OCI-LY3 (cell line): ENCODE results near the gene TMEM239.

Source experiments
- H2AFZ ChIP-seq: fragments of 200-600, 300-600 bp; shearing (Covaris generic); 2 replicates; pipeline ENCODE4 v1.6.0; 2014; ENCODE audit warnings: antibody characterized with exemption, low read depth, low read length
- H3K27ac ChIP-seq: fragments of 200-600, 300-600 bp; sonication (generic); 2 replicates; pipeline ENCODE4 v1.5.1; 2014; ENCODE audit warnings: mild to moderate bottlenecking, low read length, moderate library complexity, mixed read lengths
- H3K27me3 ChIP-seq: fragments of 200-600, 300-600 bp; sonication (generic); 2 replicates; pipeline ENCODE4 v1.6.1; 2014; ENCODE audit warnings: low read depth, low read length, mixed read lengths
- H3K36me3 ChIP-seq: fragments of 200-600, 300-600 bp; sonication (generic); replicated peaks from 2 replicates; pipeline ENCODE3; 2014; ENCODE audit warnings: low read depth, low read length, mixed read lengths
- H3K4me1 ChIP-seq: fragments of 300-600, 200-600 bp; sonication (generic); 2 replicates; pipeline ENCODE4 v1.6.1; 2014; ENCODE audit warnings: low read length, mixed read lengths
- H3K4me2 ChIP-seq: fragments of 200-600, 300-600 bp; sonication (generic); 2 replicates; pipeline ENCODE4 v1.6.1; 2014; ENCODE audit warnings: low read length, mixed read lengths
- H3K4me3 ChIP-seq: fragments of 300-600, 200-600 bp; sonication (generic); 2 replicates; pipeline ENCODE4 v1.5.1; 2014; ENCODE audit warnings: antibody characterized with exemption, mild to moderate bottlenecking, low read length, moderate library complexity
- H3K79me2 ChIP-seq: fragments of 300-600, 200-600 bp; shearing (Covaris generic); 2 replicates; pipeline ENCODE4 v1.6.1; 2014; ENCODE audit warnings: mild to moderate bottlenecking, low read length, mixed read lengths
- H3K9ac ChIP-seq: fragments of 300-600, 200-600 bp; shearing (Covaris generic); 2 replicates; pipeline ENCODE4 v1.6.0; 2014; ENCODE audit warnings: mild to moderate bottlenecking, low read length, moderate library complexity
- H3K9me3 ChIP-seq: fragments of 200-600, 300-600 bp; shearing (Covaris generic); 2 replicates; pipeline ENCODE4 v1.6.1; 2014; ENCODE audit warnings: low read length, mixed read lengths; ENCODE audit not compliant: insufficient read depth
- H4K20me1 ChIP-seq: fragments of 200-600, 300-600 bp; sonication (generic); 2 replicates; pipeline ENCODE4 v1.6.1; 2016; ENCODE audit warnings: low read length, mixed read lengths; ENCODE audit not compliant: insufficient read depth
- CTCF ChIP-seq: fragments of 200-600, 300-600 bp; sonication (generic); IDR thresholded peaks from 2 replicates; pipeline ENCODE4 v1.5.1; 2014; ENCODE audit warnings: antibody characterized with exemption, low read length, low read depth
- EZH2phosphoT487 ChIP-seq: fragments of 200-600 bp; shearing (Covaris generic); IDR thresholded peaks from 2 replicates; pipeline ENCODE4 v1.6.1; 2018; ENCODE audit warnings: antibody characterized with exemption, mixed run types, low read depth

Gene TMEM239

GRCh38 chr20:2847802-2848201 is 31.6 kb downstream of the TMEM239 start:
- no peaks in the 10 kb centered on the region for H3K79me2 ChIP-seq
- no peak overlapping the region for H3K9ac ChIP-seq
- no peak overlapping the region for H3K27ac ChIP-seq
- H3K4me2 ChIP-seq, result no peak overlapping the region
- H3K4me1 ChIP-seq, result no peaks in the 10 kb centered on the region
- H3K36me3 ChIP-seq, result no peaks in the 10 kb centered on the region
- H3K9me3 ChIP-seq, result no peaks in the 10 kb centered on the region
- no peak for TF ChIP-seq EZH2phosphoT487
- TF ChIP-seq CTCF, result no peak
- H3K27me3 ChIP-seq, result no peaks in the 10 kb centered on the region
- no peak overlapping the region for H3K4me3 ChIP-seq
- no peaks in the 10 kb centered on the region for H4K20me1 ChIP-seq
- no peak overlapping the region for H2AFZ ChIP-seq

DNA sequence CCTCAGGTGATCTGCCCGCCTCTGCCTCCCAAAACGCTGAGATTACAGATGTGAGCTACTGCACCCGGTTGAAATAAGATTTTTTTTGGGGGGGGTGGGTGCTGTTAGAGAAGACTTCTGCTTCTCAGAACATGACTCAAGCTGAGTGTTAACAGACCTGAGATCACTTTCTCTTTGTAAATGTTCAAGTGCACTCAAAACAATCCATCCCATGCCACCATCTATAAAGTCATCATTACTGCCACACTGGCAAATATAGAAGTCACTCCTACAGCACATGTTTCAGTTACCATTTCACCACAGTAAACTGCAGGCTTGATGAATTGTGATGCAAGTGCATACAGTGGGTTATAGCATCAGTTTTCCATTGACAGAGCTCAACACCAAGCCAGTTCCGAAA is 33.4 kb downstream of the TMEM239 start:
- Histone ChIP-seq H3K27me3 (no peaks in the 10 kb centered on the region), H3K9ac (no peak overlapping the region), H2AFZ (no peak overlapping the region), H4K20me1 (no peaks in the 10 kb centered on the region), H3K4me1 (no peaks in the 10 kb centered on the region), H3K36me3 (no peaks in the 10 kb centered on the region), H3K79me2 (no peaks in the 10 kb centered on the region), H3K9me3 (no peaks in the 10 kb centered on the region), H3K4me2 (no peak overlapping the region), H3K4me3 (no peak overlapping the region), H3K27ac (no peak overlapping the region)
- no peak for TF ChIP-seq EZH2phosphoT487
- no peak for TF ChIP-seq CTCF

DNA sequence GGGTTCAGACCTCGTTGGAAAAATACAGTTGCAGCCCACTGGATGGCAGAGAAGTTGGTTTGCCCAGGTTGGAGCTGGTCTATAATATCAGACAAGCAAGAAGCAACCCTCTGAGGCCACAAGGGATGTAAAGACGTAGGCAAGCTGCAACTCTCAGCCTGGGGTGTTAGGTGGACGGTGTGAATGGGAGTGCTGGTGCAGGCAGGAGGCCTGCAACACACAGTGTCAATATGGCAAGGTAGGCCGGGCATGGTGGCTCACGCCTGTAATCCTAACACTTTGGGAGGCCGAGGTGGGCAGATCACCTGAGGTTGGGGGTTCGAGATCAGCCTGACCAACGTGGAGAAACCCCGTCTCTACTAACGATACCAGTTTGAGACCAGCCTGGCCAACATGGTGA is 34.9 kb downstream of the TMEM239 start:
- Histone ChIP-seq H3K4me2 (no peak overlapping the region), H3K4me1 (no peaks in the 10 kb centered on the region), H3K4me3 (no peak overlapping the region), H3K27me3 (no peaks in the 10 kb centered on the region), H3K9me3 (no peaks in the 10 kb centered on the region), H3K36me3 (no peaks in the 10 kb centered on the region), H4K20me1 (0 out of 2 replicates have a peak, but pooled peaks cover 2% of the 10 kb centered on the region), H2AFZ (no peak overlapping the region), H3K27ac (no peak overlapping the region), H3K9ac (no peak overlapping the region), H3K79me2 (no peaks in the 10 kb centered on the region)
- TF ChIP-seq CTCF (no peak), EZH2phosphoT487 (no peak)

DNA sequence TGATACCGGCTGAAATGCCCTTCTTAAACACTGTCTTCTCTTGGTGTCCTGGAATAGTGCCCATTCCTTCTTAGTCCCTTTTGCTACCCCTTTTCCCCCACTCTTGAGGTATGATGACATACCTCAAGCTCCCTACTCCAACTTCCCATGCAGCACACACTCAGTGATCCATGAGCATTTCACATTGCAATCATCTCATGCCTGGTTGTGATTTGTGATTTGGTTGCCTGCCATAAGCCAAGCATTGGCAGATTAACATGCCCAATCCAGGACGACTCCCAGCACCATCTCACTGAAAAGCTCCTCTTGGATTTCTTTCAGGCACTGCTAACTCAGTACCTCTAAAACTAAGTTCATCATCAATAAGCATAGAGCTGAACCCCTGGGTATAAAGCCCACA is 42.4 kb downstream of the TMEM239 start:
- Histone ChIP-seq H3K4me1 (no peaks in the 10 kb centered on the region), H3K4me3 (no peak overlapping the region)

More for the DNA sequence above, 42.4 kb downstream of the TMEM239 start:
- Histone ChIP-seq H3K36me3 (no peaks in the 10 kb centered on the region), H4K20me1 (0 out of 2 replicates have a peak, but pooled peaks cover 2% of the 10 kb centered on the region), H3K9ac (no peak overlapping the region), H3K79me2 (no peaks in the 10 kb centered on the region), H3K27me3 (no peaks in the 10 kb centered on the region), H3K4me2 (no peak overlapping the region), H3K27ac (no peak overlapping the region), H3K9me3 (no peaks in the 10 kb centered on the region), H2AFZ (no peak overlapping the region)
- no peak for TF ChIP-seq EZH2phosphoT487
- TF ChIP-seq CTCF, result no peak
